Activated CD4-positive, alpha-beta memory T cell treated with anti-CD3 and anti-CD28 coated beads, Interleukin-2, amount 10 ng/mL, durations not matched to agents 7 days and 5 days (primary cell): Measurements from ENCODE around the gene NOXRED1. TPM values are rescaled to one million over a fixed set of nuclear protein-coding genes. Genes with fewer than 3 reads are reported as not detected.

ENCODE experiments used
- CTCF ChIA-PET: fragments of 350-600 bp; sonication (Branson Sonifier 250); formaldehyde crosslinking; loops from one replicate; lab custom pipeline; 2021; ENCODE audit warnings: antibody characterized with exemption, inconsistent platforms; lab: Charles Lee
- POLR2A ChIA-PET: fragments of 350-600 bp; sonication (Branson Sonifier 250); formaldehyde crosslinking; loops from one replicate; lab custom pipeline; 2021; ENCODE audit warnings: antibody characterized with exemption; lab: Charles Lee
- DNase-seq: peaks from one replicate; pipeline ENCODE4 v3.0.0-alpha.2; 2020
- H3K27ac Mint-ChIP-seq: one replicate; pipeline ENCODE4 v1.8.0; 2021; ENCODE audit warnings: mild to moderate bottlenecking, mixed read lengths
- H3K27me3 Mint-ChIP-seq: one replicate; pipeline ENCODE4 v1.8.0; 2021; ENCODE audit warnings: mixed read lengths
- H3K36me3 Mint-ChIP-seq: one replicate; pipeline ENCODE4 v1.8.0; 2021; ENCODE audit warnings: low read depth, mixed read lengths
- H3K4me1 Mint-ChIP-seq: one replicate; pipeline ENCODE4 v1.8.0; 2021; ENCODE audit warnings: mixed read lengths
- H3K4me3 Mint-ChIP-seq: one replicate; pipeline ENCODE4 v1.8.0; 2021; ENCODE audit warnings: mild to moderate bottlenecking, mixed read lengths
- H3K9me3 Mint-ChIP-seq: one replicate; pipeline ENCODE4 v1.8.0; 2021; ENCODE audit warnings: mixed read lengths
- total RNA-seq, 2 experiments: library from RNA; stranded (reverse); gene quantifications; one replicate each; pipeline ENCODE4 v1.2.3, GENCODE V29; 2021

NOXRED1 gene
- total RNA-seq, result under 1 TPM; 0.35 to 0.48 TPM

DNA sequence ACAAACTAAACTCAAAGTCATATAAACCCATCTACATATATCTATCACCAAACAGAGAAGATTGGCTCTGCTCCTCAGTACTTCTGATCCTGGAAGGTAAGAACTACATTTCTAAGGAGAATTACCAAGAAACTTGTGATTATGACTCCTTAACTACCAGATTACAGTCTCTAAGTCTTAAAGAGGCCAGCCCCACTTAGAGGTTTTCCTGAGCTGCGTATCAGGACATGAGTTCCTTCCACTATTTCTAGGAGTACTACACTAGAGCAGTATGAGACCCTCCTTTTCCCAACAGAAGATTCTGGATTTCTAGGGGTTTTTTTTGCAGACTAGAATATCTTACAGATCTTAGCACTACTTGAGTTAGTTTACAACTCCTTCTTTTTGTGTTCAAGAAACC is at the start of gene NOXRED1:
Gene NOXRED1, minus strand, starts transcription at position 101 of the 400 bp plus-strand sequence. CDS start 634 bp downstream, outside the sequence.
- Mint-ChIP-seq H3K4me1 (no peaks in the 10 kb centered on the region), H3K27ac (no peak within 1 kb of the TSS), H3K36me3 (peaks cover 76% of the 10 kb centered on the region), H3K9me3 (peaks cover 11% of the 10 kb centered on the region), H3K4me3 (no peak within 1 kb of the TSS), H3K27me3 (no peaks in the 10 kb centered on the region)
- ChIA-PET POLR2A (no interaction called here), CTCF (no interaction called here)
- no peak for DNase-seq

GRCh38 chr14:77470224-77470870 is 47.0 kb upstream of the NOXRED1 start:
- ChIA-PET CTCF (no interaction called here), POLR2A (no interaction called here)
- no peak for DNase-seq
- H3K4me1 Mint-ChIP-seq, result no peaks in the 10 kb centered on the region
- H3K27me3 Mint-ChIP-seq, result no peaks in the 10 kb centered on the region
- peaks cover 34% of the 10 kb centered on the region for H3K36me3 Mint-ChIP-seq
- no peaks in the 10 kb centered on the region for H3K9me3 Mint-ChIP-seq
- no peak overlapping the region for H3K4me3 Mint-ChIP-seq
- H3K27ac Mint-ChIP-seq, result no peak overlapping the region

GRCh38 chr14:77469539-77469938 is 46.2 kb upstream of the NOXRED1 start:
- Mint-ChIP-seq H3K36me3 (peaks cover 42% of the 10 kb centered on the region), H3K4me1 (no peaks in the 10 kb centered on the region), H3K4me3 (no peak overlapping the region), H3K27me3 (no peaks in the 10 kb centered on the region), H3K27ac (no peak overlapping the region), H3K9me3 (no peaks in the 10 kb centered on the region)
- DNase-seq, result no peak
- ChIA-PET POLR2A (no interaction called here), CTCF (interaction anchor here (0.6 to 1.4 kb wide), 3 partner anchors 78 to 154 kb away, joined by 3 to 7 read pairs (median 4); no protein-coding TSS in a partner anchor)

- no peaks in the 10 kb centered on the region for H3K9me3 Mint-ChIP-seq
- ChIA-PET CTCF (interaction anchor here (0.6 to 1.4 kb wide), 3 partner anchors 79 to 154 kb away, joined by 3 to 7 read pairs (median 4); no protein-coding TSS in a partner anchor), POLR2A (no interaction called here)
- peaks cover 45% of the 10 kb centered on the region for H3K36me3 Mint-ChIP-seq
- no peak overlapping the region for H3K27ac Mint-ChIP-seq
- no peak for DNase-seq
- no peaks in the 10 kb centered on the region for H3K27me3 Mint-ChIP-seq
- no peak overlapping the region for H3K4me3 Mint-ChIP-seq
- no peaks in the 10 kb centered on the region for H3K4me1 Mint-ChIP-seq
These were observed 45.8 kb upstream of the NOXRED1 start for GRCh38 chr14:77469067-77469505.

GRCh38 chr14:77467801-77468200 is 44.5 kb upstream of the NOXRED1 start:
- CTCF ChIA-PET, result interaction anchor here (1.0 kb wide), 1 partner anchor 8 kb away, joined by 3 read pairs; no protein-coding TSS in a partner anchor
- POLR2A ChIA-PET, result interaction anchor here (1.7 kb wide), 1 partner anchor 9 kb away, joined by 5 read pairs; no protein-coding TSS in a partner anchor
- Mint-ChIP-seq H3K9me3 (no peaks in the 10 kb centered on the region), H3K27ac (no peak overlapping the region), H3K4me1 (no peaks in the 10 kb centered on the region), H3K27me3 (no peaks in the 10 kb centered on the region), H3K36me3 (peaks cover 50% of the 10 kb centered on the region), H3K4me3 (no peak overlapping the region)
- no peak for DNase-seq

DNA sequence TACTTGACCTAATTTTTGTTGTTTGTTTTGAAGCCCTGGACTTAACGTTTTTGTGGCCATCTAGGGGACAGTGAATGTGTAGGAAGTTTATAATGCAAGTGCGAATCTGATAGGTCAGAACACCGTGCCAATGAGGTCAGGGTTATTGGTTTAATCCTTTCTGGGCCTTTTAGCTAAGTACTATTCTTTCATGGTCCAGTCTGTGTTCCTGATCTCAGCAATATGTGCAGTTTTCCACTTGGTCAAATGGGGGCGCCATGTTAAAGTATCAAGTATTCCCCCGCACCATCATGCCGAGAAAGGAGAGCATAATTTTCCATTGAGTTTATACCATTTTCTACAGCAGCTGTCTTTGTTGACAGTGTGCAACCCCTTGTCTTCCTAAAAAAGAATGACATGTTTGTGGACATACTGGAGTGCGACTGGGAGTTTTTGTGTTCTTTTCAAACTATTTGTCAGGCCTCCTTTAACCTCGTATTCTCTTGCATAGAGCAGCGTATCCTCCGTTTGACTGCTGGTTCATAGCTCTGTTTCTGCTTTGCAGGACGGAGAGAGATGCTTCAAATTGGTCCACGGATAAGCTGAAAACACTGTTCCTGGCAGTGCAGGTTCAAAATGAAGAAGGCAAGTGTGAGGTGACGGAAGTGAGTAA is 35.9 kb upstream of the NOXRED1 start:
- peak overlapping the region; percentile 99 for H3K27ac Mint-ChIP-seq
- ChIA-PET POLR2A (interaction anchor here (0.5 to 3.9 kb wide), 9 partner anchors 8 to 341 kb away, joined by 3 to 26 read pairs (median 6); partner anchors contain the start of genes ADCK1, ALKBH1, GSTZ1 and POMT2), CTCF (interaction anchor here (0.7 to 2.9 kb wide), 27 partner anchors 9 to 386 kb away, joined by 3 to 22 read pairs (median 4); partner anchors contain the start of genes ALKBH1, GSTZ1, SAMD15 and SLIRP)
- DNase-seq, result peak; percentile 73
- H3K4me1 Mint-ChIP-seq, result peaks cover 34% of the 10 kb centered on the region
- peaks cover 40% of the 10 kb centered on the region for H3K36me3 Mint-ChIP-seq
- H3K4me3 Mint-ChIP-seq, result peak overlapping the region; percentile 100
- H3K9me3 Mint-ChIP-seq, result no peaks in the 10 kb centered on the region
- H3K27me3 Mint-ChIP-seq, result no peaks in the 10 kb centered on the region

GRCh38 chr14:77458249-77458950 is 35.1 kb upstream of the NOXRED1 start:
- H3K36me3 Mint-ChIP-seq, result peaks cover 37% of the 10 kb centered on the region
- H3K4me1 Mint-ChIP-seq, result peaks cover 34% of the 10 kb centered on the region
- peak; percentile 53 for DNase-seq
- H3K9me3 Mint-ChIP-seq, result no peaks in the 10 kb centered on the region
- no peaks in the 10 kb centered on the region for H3K27me3 Mint-ChIP-seq
- H3K4me3 Mint-ChIP-seq, result peak overlapping the region; percentile 100
- peak overlapping the region; percentile 99 for H3K27ac Mint-ChIP-seq
- CTCF ChIA-PET, result interaction anchor here (0.7 to 2.9 kb wide), 22 partner anchors 12 to 386 kb away, joined by 3 to 22 read pairs (median 5); partner anchors contain the start of genes ALKBH1, SAMD15, SLIRP and TMED8
- POLR2A ChIA-PET, result interaction anchor here (0.5 to 3.9 kb wide), 10 partner anchors 9 to 342 kb away, joined by 3 to 26 read pairs (median 6); partner anchors contain the start of genes ADCK1, ALKBH1, GSTZ1 and POMT2

DNA sequence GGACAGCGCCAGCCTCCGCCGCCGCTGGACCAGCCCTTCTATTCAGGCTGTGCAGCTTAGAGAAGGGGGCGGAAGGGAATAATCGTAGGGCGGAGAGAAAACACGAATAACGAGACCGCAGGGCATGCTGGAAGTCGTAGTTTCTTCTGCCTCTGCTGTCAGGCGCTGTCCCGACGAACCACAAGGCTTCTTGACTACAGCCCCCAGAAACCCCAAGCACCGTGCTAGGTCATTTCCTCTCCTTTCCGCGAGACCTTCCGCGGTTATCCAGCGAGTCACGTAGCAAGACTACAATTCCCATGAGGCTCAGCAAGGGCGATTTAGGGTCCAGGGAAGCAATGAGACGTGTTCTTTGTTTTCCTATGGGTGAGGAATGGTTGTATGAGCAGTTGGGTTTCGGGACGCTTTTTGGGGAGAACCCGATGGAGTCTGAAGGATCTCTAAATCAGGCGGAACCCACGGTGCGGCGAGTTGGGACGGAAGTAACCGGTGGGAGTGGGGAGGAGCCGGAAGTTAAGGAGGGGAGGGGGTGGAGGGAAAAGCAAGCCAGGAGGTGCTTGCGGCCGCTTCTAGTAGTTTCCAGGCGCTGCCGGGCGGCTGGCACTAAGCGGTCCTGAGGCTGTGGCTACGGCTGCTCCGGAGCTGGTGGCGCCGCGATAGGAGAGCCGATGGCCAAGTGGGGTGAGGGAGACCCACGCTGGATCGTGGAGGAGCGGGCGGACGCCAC is 34.4 kb upstream of the NOXRED1 start, which contains the start of the genes AHSA1 and VIPAS39:
Gene AHSA1, plus strand, starts transcription at position 572 of the 727 bp plus-strand sequence. Its CDS starts 97 bp downstream, at position 669.
Gene VIPAS39, minus strand, starts transcription at position 80 of the 727 bp plus-strand sequence. CDS start 3,499 bp downstream, outside the sequence.
- Mint-ChIP-seq H3K27ac (peak within 1 kb of the TSS; percentile 99), H3K9me3 (no peaks in the 10 kb centered on the region), H3K4me1 (peaks cover 33% of the 10 kb centered on the region), H3K27me3 (no peaks in the 10 kb centered on the region), H3K36me3 (peaks cover 40% of the 10 kb centered on the region), H3K4me3 (peak within 1 kb of the TSS; percentile 100)
- ChIA-PET POLR2A (interaction anchor here (1.2 to 3.9 kb wide), 9 partner anchors 10 to 342 kb away, joined by 3 to 26 read pairs (median 6); partner anchors contain the start of genes ADCK1, ALKBH1, GSTZ1 and POMT2), CTCF (interaction anchor here (2.6 to 2.9 kb wide), 3 partner anchors 11 to 141 kb away, joined by 8 to 12 read pairs (median 9); partner anchors contain the start of genes SAMD15 and TMED8)
- DNase-seq, result peak; percentile 97

- Mint-ChIP-seq H3K4me1 (peaks cover 32% of the 10 kb centered on the region), H3K27ac (peak overlapping the region; percentile 99), H3K36me3 (peaks cover 36% of the 10 kb centered on the region), H3K4me3 (peak overlapping the region; percentile 100), H3K9me3 (no peaks in the 10 kb centered on the region), H3K27me3 (no peaks in the 10 kb centered on the region)
- no peak for DNase-seq
- ChIA-PET CTCF (no interaction called here), POLR2A (interaction anchor here (1.3 to 3.9 kb wide), 7 partner anchors 17 to 343 kb away, joined by 3 to 26 read pairs (median 13); partner anchors contain the start of genes ADCK1, ALKBH1, GSTZ1 and POMT2)
These were observed 33.8 kb upstream of the NOXRED1 start for GRCh38 chr14:77457115-77457521.

DNA sequence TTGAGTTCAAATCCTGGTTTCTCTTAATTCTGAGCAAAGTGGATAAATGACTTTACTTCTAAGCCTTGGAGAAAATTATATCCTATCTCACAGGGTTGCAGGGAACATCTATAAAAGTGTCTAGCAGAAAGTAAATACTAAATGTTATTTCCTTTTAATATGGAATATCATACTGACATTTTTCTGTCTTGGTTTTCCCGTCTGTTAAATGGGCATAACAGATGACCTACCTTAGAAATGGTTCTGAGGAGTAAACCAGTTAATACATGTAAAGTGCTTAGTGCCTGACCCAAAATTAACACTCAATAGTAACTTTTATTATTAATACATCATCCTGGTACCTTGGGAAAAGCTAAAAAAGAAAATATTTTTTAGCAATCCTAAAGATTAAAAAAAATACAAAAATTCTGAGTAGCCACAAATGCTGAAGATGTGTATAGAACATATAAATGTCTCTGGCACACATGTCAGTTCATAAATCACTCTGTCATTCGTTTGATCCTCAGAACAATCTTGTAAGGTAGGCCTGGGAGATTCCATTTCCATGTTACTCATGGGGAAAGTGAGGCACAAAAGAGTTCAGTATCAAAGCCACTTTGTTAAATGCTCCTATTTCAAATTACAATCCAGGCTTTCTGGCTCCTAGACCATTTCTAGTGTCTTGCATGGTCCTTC is 32.8 kb upstream of the NOXRED1 start:
- ChIA-PET CTCF (no interaction called here), POLR2A (interaction anchor here (1.3 to 3.9 kb wide), 3 partner anchors 80 to 304 kb away, joined by 3 to 26 read pairs (median 19); partner anchors contain the start of genes GSTZ1, POMT2, SAMD15 and TMED8)
- DNase-seq, result no peak
- Mint-ChIP-seq H3K9me3 (no peaks in the 10 kb centered on the region), H3K4me1 (peaks cover 29% of the 10 kb centered on the region), H3K36me3 (peaks cover 33% of the 10 kb centered on the region), H3K27me3 (no peaks in the 10 kb centered on the region), H3K27ac (peak overlapping the region; percentile 99), H3K4me3 (peak overlapping the region; percentile 100)

GRCh38 chr14:77442196-77442595 is 18.9 kb upstream of the NOXRED1 start:
- Mint-ChIP-seq H3K27ac (no peak overlapping the region), H3K27me3 (no peaks in the 10 kb centered on the region), H3K9me3 (no peaks in the 10 kb centered on the region), H3K4me1 (no peaks in the 10 kb centered on the region), H3K36me3 (peaks cover 37% of the 10 kb centered on the region), H3K4me3 (no peak overlapping the region)
- ChIA-PET CTCF (interaction anchor here (2.0 kb wide), 1 partner anchor 17 kb away, joined by 7 read pairs; no protein-coding TSS in a partner anchor), POLR2A (no interaction called here)
- DNase-seq, result no peak
